SK-N-SH (cell line): ENCODE measurements around the gene MBLAC1. TPM values are rescaled to one million over a fixed set of nuclear protein-coding genes. Genes with fewer than 3 reads are reported as not detected.

Experiments used
- CTCF ChIA-PET: fragments of 300-600, 350-600 bp; formaldehyde crosslinking; extraction: SDS; loops from one replicate; lab custom pipeline; 2021; lab: Yijun Ruan, JAX
- POLR2A ChIA-PET: fragments of 350-600 bp; sonication (Branson Sonifier 250); formaldehyde crosslinking; extraction: SDS; loops from one replicate; lab custom pipeline; 2020; ENCODE audit warnings: antibody characterized with exemption, inconsistent platforms; lab: Yijun Ruan, JAX
- DNase-seq: peaks from one replicate; pipeline ENCODE4 v3.0.0; 2012
- H2AFZ ChIP-seq: fragments of 200-600 bp; sonication (generic); 2 replicates; pipeline ENCODE4 v1.8.1; 2016; ENCODE audit warnings: antibody characterized with exemption, mild to moderate bottlenecking, low read depth
- H3F3A ChIP-seq: fragments of 200-600 bp; sonication (generic); replicated peaks from 2 replicates; pipeline ENCODE3; 2016; ENCODE audit warnings: antibody characterized with exemption, mild to moderate bottlenecking; ENCODE audit not compliant: insufficient read depth
- H3K27ac ChIP-seq, 2 experiments: fragments of 200-500 bp in 1 of 2; fragments of 200-600 bp in 1 of 2; sonication (Bioruptor generic) in 1 of 2; sonication (generic), shearing (Covaris generic) in 1 of 2; 2 replicates each; pipeline versions ENCODE4 v1.5.1 to v1.6.1; 2014 to 2016; ENCODE audit warnings: low read depth in 2 of 2, inconsistent platforms in 1 of 2, low read length in 1 of 2, mild to moderate bottlenecking in 1 of 2, mixed read lengths in 1 of 2
- H3K27me3 ChIP-seq: fragments of 200-600 bp; sonication (generic), shearing (Covaris generic); 2 replicates; pipeline ENCODE4 v1.6.1; 2016; ENCODE audit warnings: mixed run types; ENCODE audit not compliant: insufficient read depth
- H3K36me3 ChIP-seq, 2 experiments: fragments of 200-500 bp in 1 of 2; fragments of 200-600 bp in 1 of 2; sonication (Bioruptor generic) in 1 of 2; sonication (generic) in 1 of 2; replicated peaks in 1 of 2; 2 replicates each; pipeline versions ENCODE3 to v1.5.1; 2014 to 2016; ENCODE audit warnings: low read length in 1 of 2, mild to moderate bottlenecking in 1 of 2; ENCODE audit not compliant: insufficient read depth in 2 of 2, control insufficient read depth in 1 of 2
- H3K4me1 ChIP-seq, 2 experiments: fragments of 200-500 bp in 1 of 2; fragments of 200-600 bp in 1 of 2; sonication (Bioruptor generic) in 1 of 2; sonication (generic), shearing (Covaris generic) in 1 of 2; 2 replicates each; pipeline versions ENCODE4 v1.5.1 to v1.6.1; 2014 to 2016; ENCODE audit warnings: low read depth in 1 of 2, low read length in 1 of 2, mixed run types in 1 of 2; ENCODE audit not compliant: insufficient read depth in 2 of 2, control insufficient read depth in 1 of 2
- H3K4me2 ChIP-seq: fragments of 200-600 bp; sonication (generic), shearing (Covaris generic); 2 replicates; pipeline ENCODE4 v1.6.1; 2017; ENCODE audit warnings: mixed run types
- H3K4me3 ChIP-seq, 2 experiments: fragments of 200-500 bp in 1 of 2; fragments of 200-600 bp in 1 of 2; sonication (Bioruptor generic) in 1 of 2; sonication (generic), shearing (Covaris generic) in 1 of 2; 2 replicates each; pipeline versions ENCODE4 v1.5.1 to v1.8.1; 2014 to 2016; ENCODE audit warnings: low read depth in 2 of 2, inconsistent platforms in 1 of 2, low read length in 1 of 2, mild to moderate bottlenecking in 1 of 2, mixed read lengths in 1 of 2, moderate library complexity in 1 of 2
- H3K79me2 ChIP-seq: fragments of 200-600 bp; sonication (generic); 2 replicates; pipeline ENCODE4 v1.8.1; 2017; ENCODE audit warnings: mild to moderate bottlenecking; ENCODE audit not compliant: insufficient read depth
- H3K9ac ChIP-seq: fragments of 200-600 bp; sonication (generic); 2 replicates; pipeline ENCODE4 v1.6.1; 2017; ENCODE audit warnings: mixed run types
- H3K9me2 ChIP-seq: fragments of 200-600 bp; sonication (generic); 2 replicates; pipeline ENCODE4 v1.6.1; 2017; ENCODE audit warnings: mixed run types
- H3K9me3 ChIP-seq: fragments of 200-600 bp; sonication (generic); 2 replicates; pipeline ENCODE4 v1.6.1; 2017; ENCODE audit warnings: mixed run types, mild to moderate bottlenecking, moderate library complexity
- H4K20me1 ChIP-seq: fragments of 200-600 bp; sonication (generic); 2 replicates; pipeline ENCODE4 v1.6.1; 2017; ENCODE audit warnings: mild to moderate bottlenecking, mixed run types; ENCODE audit not compliant: insufficient read depth
- FOSL2 ChIP-seq: IDR thresholded peaks from 2 replicates; pipeline ENCODE4 v1.4.0; 2012; ENCODE audit warnings: low read depth, mild to moderate bottlenecking, moderate library complexity, borderline replicate concordance
- GABPA ChIP-seq: IDR thresholded peaks from 2 replicates; pipeline ENCODE4 v1.4.0; 2012; ENCODE audit warnings: low read depth, mild to moderate bottlenecking
- IRF3 ChIP-seq: fragments of 150-350 bp; IDR thresholded peaks from 2 replicates; pipeline ENCODE4 v1.6.1; 2016; ENCODE audit warnings: mild to moderate bottlenecking, low read depth, low read length
- JUND ChIP-seq: IDR thresholded peaks from 2 replicates; pipeline ENCODE4 v1.4.0; 2012
- MAX ChIP-seq: IDR thresholded peaks from 2 replicates; pipeline ENCODE4 v1.4.0; 2012; ENCODE audit warnings: low read depth
- MXI1 ChIP-seq: IDR thresholded peaks from 2 replicates; pipeline ENCODE4 v1.6.1; 2012; ENCODE audit warnings: mild to moderate bottlenecking, low read depth, low read length, improper control_type of control experiment
- NRF1 ChIP-seq: IDR thresholded peaks from 2 replicates; pipeline ENCODE4 v1.6.1; 2012; ENCODE audit warnings: low read depth, mild to moderate bottlenecking, low read length
- PBX3 ChIP-seq: IDR thresholded peaks from 2 replicates; pipeline ENCODE4; 2012
- POLR2AphosphoS5 ChIP-seq: IDR thresholded peaks from 2 replicates; pipeline ENCODE4 v1.6.1; 2012; ENCODE audit warnings: low read depth, low read length
- RAD21 ChIP-seq: IDR thresholded peaks from 2 replicates; pipeline ENCODE4 v1.6.1; 2012; ENCODE audit warnings: mild to moderate bottlenecking, low read length
- REST ChIP-seq: IDR thresholded peaks from 2 replicates; pipeline ENCODE4 v1.6.1; 2012; ENCODE audit warnings: mild to moderate bottlenecking, low read depth, low read length, moderate library complexity
- SIN3A ChIP-seq: IDR thresholded peaks from 2 replicates; pipeline ENCODE4 v1.6.1; 2012; ENCODE audit warnings: low read depth, mild to moderate bottlenecking, low read length, moderate library complexity, borderline replicate concordance
- SMC3 ChIP-seq: IDR thresholded peaks from 2 replicates; pipeline ENCODE4 v1.6.1; 2012; ENCODE audit warnings: low read depth, low read length, improper control_type of control experiment
- TAF1 ChIP-seq: IDR thresholded peaks from 2 replicates; pipeline ENCODE4 v1.6.1; 2012; ENCODE audit warnings: low read depth, mild to moderate bottlenecking, low read length, moderate library complexity, borderline replicate concordance
- TEAD4 ChIP-seq: IDR thresholded peaks from 2 replicates; pipeline ENCODE4 v1.4.0; 2012; ENCODE audit warnings: mild to moderate bottlenecking, borderline replicate concordance; ENCODE audit not compliant: insufficient read depth
- YY1 ChIP-seq: IDR thresholded peaks from 2 replicates; pipeline ENCODE4 v1.4.0; 2012; ENCODE audit warnings: low read depth, mild to moderate bottlenecking
- ZBTB33 ChIP-seq: IDR thresholded peaks from 2 replicates; pipeline ENCODE4 v1.4.0; 2012; ENCODE audit warnings: low read depth, borderline replicate concordance
- WGBS: methylation state at CpG from one replicate; pipeline ENCODE4 v1.1.6; 2017; ENCODE audit warnings: low lambda C conversion rate; 5-methylcytosine and 5-hydroxymethylcytosine counted together
- polyA plus RNA-seq, 3 experiments: library from polyadenylated mRNA; depleted of rRNA; stranded (reverse); fragments of >200 nt; gene quantifications; 2 replicates each; pipeline ENCODE4 v1.2.3, GENCODE V29; 2012

Gene MBLAC1
- polyA plus RNA-seq, 1 of the 3 experiments (the other 2 are of a cell fraction): 4.4 TPM

- no peak for DNase-seq
- Histone ChIP-seq H3K4me2 (no peak overlapping the region), H3K4me3 (no peak overlapping the region)
- POLR2A ChIA-PET: no interaction called here
- no peak for TF ChIP-seq MAX
- TF ChIP-seq TAF1: no peak
- TF ChIP-seq POLR2AphosphoS5: no peak
- no peak for TF ChIP-seq ZBTB33
- no peak for TF ChIP-seq YY1
- no peak for TF ChIP-seq SIN3A
- no peak for TF ChIP-seq NRF1
- no peak for TF ChIP-seq JUND
- no peak for TF ChIP-seq SMC3
- TF ChIP-seq REST: no peak
- no peak for TF ChIP-seq FOSL2
- TF ChIP-seq TEAD4: no peak
- no peak for TF ChIP-seq RAD21
- TF ChIP-seq PBX3: no peak
- TF ChIP-seq MXI1: no peak
- no peak for TF ChIP-seq GABPA
- TF ChIP-seq IRF3: no peak
- TF ChIP-seq, all 33 proteins: peak for 0
- Histone ChIP-seq H3K27ac (no peak overlapping the region), H3K9me3 (no peaks in the 10 kb centered on the region), H3K79me2 (0 out of 2 replicates have a peak, but pooled peaks cover 3% of the 10 kb centered on the region), H3K4me1 (peaks cover 0 to 18% of the 10 kb centered on the region in 2 experiments; a peak in 1 of 4 replicates), H3K36me3 (no peaks in the 10 kb centered on the region), H2AFZ (no peak overlapping the region), H3K9me2 (no peaks in the 10 kb centered on the region), H3K9ac (no peak overlapping the region), H3K27me3 (no peaks in the 10 kb centered on the region), H4K20me1 (no peaks in the 10 kb centered on the region), H3F3A (peaks cover 3% of the 10 kb centered on the region)
- CTCF ChIA-PET: interaction anchor here (1.3 to 1.5 kb wide), 2 partner anchors 15 to 31 kb away, joined by 5 read pairs; partner anchors contain the start of gene LAMTOR4
- WGBS: 84% methylated on average over 5 of the region's 5 CpGs
These were observed 37.1 kb downstream of the MBLAC1 start for GRCh38 chr7:100163871-100164270.
